ENCODE results near the gene FGF19. TPM values are rescaled to one million over a fixed set of nuclear protein-coding genes. Genes with fewer than 3 reads are reported as not detected.

Gene FGF19
- total RNA-seq, 1 experiment from 2014 or later = not detected

DNA sequence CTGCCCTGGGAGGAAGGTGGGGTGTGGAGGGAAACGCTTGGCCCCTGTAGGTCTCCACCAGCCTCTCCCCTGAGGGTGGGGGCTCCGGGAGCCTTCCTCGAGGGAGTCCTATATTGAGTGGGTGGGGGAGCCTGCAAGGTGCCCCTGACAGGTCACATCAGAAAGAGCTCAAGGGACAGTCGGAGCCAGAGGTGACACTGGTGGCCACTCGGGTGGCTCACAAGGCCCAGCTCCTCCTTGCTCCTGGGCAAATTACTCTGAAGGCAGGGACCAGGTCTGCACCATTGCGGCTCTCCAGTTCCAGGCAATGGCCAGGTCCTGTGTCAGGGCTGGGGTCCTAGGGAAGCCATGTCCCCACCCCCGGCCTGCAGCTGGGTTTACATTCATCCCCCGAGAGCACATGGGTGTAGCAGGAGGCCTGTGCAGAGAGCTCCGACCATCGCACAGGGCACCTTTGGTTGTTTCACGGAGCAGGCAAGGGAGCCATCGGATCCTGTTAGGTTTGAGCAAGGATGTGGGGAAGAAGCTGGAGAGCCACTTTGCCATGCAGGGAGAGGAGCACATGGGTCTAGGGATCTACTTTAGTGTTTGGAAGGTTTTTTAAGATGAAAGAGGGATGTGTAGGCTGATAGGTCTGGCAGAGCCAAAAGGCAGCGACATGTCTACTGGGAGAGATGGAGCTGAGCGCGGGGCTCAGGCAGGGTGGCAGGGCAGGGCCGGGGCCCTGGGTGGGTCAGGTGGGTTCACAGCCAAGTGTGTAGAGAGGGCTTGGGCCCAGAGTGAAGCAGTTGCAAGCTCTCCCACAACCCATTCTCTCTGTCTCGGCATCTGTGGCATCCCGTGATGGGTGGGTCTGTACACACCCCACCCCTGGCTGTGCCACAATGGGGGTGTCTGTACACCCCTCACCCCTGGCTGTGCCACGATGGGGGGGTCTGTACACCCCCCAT lies 48.1 kb downstream of the FGF19 start:
- Histone ChIP-seq H3K9me3 (no peaks in the 10 kb centered on the region), H3K27me3 (no peaks in the 10 kb centered on the region), H3K4me3 (no peak overlapping the region), H3K36me3 (peaks cover 38% of the 10 kb centered on the region)
- DNase-seq = no peak

DNA sequence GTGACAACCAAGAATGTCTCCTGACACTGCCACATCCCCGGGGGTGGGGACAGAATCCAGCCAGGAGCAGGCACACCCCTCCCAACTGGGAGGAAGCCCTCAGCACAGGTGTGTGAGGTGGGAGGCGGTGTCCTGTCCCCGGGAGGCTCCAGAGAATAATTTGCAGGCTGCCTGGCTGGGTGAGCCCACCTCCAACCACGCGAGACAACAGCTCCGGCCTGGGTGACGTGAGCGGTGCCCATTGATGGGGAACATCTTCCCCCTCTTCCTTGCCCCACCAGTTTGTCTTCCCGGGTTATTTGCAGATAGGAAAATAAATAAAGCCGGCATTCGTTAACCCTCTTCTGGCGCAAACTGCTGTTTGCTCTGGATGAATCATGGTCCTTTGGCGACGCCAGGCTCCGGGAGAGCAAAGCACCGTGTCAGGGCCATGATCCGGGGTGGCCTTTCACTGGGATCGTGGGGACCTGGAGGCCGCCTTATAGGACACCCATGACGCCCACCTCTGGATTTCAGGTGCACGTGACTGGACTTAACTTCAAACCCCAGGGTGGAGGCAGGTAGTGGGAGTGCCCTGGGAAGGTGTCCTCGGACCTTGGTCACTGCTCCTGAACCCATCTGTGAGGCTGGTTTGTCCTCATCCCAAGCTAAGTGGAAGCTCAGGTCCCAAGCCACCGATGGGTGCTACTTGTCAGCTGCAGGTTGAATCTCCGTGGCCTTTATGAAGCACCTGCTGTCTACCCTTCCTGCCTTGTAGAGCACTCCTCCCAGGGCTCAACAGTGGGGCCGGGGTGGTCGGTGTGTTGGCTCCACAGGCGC lies 49.0 kb downstream of the FGF19 start:
- Histone ChIP-seq H3K27me3 (no peaks in the 10 kb centered on the region), H3K9me3 (no peaks in the 10 kb centered on the region), H3K4me3 (no peak overlapping the region), H3K36me3 (peaks cover 45% of the 10 kb centered on the region)
- DNase-seq = peak; percentile 52

DNA sequence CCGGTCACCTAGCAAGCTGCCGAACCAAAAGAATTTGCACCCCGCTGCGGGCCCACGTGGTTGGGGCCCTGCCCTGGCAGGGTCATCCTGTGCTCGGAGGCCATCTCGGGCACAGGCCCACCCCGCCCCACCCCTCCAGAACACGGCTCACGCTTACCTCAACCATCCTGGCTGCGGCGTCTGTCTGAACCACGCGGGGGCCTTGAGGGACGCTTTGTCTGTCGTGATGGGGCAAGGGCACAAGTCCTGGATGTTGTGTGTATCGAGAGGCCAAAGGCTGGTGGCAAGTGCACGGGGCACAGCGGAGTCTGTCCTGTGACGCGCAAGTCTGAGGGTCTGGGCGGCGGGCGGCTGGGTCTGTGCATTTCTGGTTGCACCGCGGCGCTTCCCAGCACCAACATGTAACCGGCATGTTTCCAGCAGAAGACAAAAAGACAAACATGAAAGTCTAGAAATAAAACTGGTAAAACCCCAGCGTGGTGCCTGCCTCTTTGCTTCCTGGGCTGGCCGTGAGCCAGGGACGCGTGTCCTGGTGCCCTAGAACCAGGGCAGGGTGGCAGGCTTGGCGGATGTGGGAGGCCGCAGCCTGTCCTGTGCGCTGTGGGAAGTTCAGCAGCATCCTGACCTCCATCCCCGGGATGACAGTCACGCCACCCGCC lies 49.7 kb downstream of the FGF19 start:
- DNase-seq = no peak
- Histone ChIP-seq H3K36me3 (peaks cover 53% of the 10 kb centered on the region), H3K4me3 (no peak overlapping the region), H3K9me3 (no peaks in the 10 kb centered on the region), H3K27me3 (no peaks in the 10 kb centered on the region)

GRCh38 chr11:69653406-69653960 lies 50.3 kb downstream of the FGF19 start:
- H3K9me3 ChIP-seq = no peaks in the 10 kb centered on the region
- no peak overlapping the region for H3K4me3 ChIP-seq
- H3K27me3 ChIP-seq = no peaks in the 10 kb centered on the region
- no peak for DNase-seq
- H3K36me3 ChIP-seq = peaks cover 59% of the 10 kb centered on the region

GRCh38 chr11:69652999-69653398 lies 50.8 kb downstream of the FGF19 start:
- no peak for DNase-seq
- Histone ChIP-seq H3K4me3 (no peak overlapping the region), H3K27me3 (no peaks in the 10 kb centered on the region), H3K9me3 (no peaks in the 10 kb centered on the region), H3K36me3 (peaks cover 64% of the 10 kb centered on the region)

- H3K4me3 ChIP-seq = no peak overlapping the region
- no peaks in the 10 kb centered on the region for H3K9me3 ChIP-seq
- H3K27me3 ChIP-seq = no peaks in the 10 kb centered on the region
- no peak for DNase-seq
- peaks cover 74% of the 10 kb centered on the region for H3K36me3 ChIP-seq
Observed at GRCh38 chr11:69651834-69652620, 51.8 kb downstream of the FGF19 start.

- DNase-seq = no peak
- Histone ChIP-seq H3K4me3 (no peak overlapping the region), H3K9me3 (no peaks in the 10 kb centered on the region), H3K27me3 (no peaks in the 10 kb centered on the region), H3K36me3 (peaks cover 85% of the 10 kb centered on the region)
Observed at GRCh38 chr11:69650832-69651344, 52.9 kb downstream of the FGF19 start.

DNA sequence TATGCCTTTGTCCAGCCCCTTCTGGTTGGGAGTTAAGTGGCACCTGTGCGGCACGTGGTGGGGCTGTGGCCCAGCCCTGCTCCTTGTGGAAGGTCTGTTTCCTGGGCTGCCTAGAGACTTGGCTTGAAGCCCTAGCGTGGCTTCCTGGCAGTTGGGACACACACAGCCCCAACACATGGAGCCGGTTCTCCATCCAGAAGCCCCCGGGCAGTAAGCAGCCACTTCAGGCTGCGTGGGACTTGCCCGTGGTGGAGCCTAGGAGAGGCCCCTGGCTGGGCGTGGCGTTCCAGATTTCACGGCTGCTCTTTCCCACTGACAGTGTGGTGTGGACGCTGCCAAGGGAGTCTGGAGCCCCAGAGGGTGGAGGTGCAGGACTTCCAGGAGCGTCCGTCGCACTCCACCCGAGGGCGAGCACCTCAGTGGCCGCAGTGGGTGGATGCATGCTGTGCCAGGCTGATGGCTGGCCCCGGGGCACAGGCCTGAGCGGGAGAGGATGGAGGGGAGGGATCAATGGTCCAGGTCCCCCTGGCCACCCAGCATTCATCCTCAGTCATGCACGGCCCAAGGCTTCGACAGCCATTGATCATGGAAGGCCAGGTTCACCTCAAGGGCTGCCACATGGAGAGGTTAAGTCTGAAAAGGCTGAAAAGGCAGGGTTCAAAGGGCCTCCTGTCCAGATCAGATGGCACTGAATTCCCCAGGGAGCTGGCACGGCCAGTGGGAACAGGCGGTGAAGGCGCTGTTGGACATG lies 53.6 kb downstream of the FGF19 start:
- Histone ChIP-seq H3K27me3 (no peaks in the 10 kb centered on the region), H3K4me3 (no peak overlapping the region), H3K9me3 (no peaks in the 10 kb centered on the region), H3K36me3 (peaks cover 91% of the 10 kb centered on the region)
- DNase-seq = no peak

GRCh38 chr11:69649576-69649900 lies 54.3 kb downstream of the FGF19 start:
- no peak overlapping the region for H3K4me3 ChIP-seq
- peaks cover 96% of the 10 kb centered on the region for H3K36me3 ChIP-seq
- H3K27me3 ChIP-seq = no peaks in the 10 kb centered on the region
- H3K9me3 ChIP-seq = no peaks in the 10 kb centered on the region
- no peak for DNase-seq

GRCh38 chr11:69648679-69649575 lies 54.9 kb downstream of the FGF19 start:
- Histone ChIP-seq H3K27me3 (no peaks in the 10 kb centered on the region), H3K4me3 (no peak overlapping the region), H3K9me3 (no peaks in the 10 kb centered on the region), H3K36me3 (peaks cover 96% of the 10 kb centered on the region)
- DNase-seq = no peak

Other genes with a start within 250 kb of the FGF19 start
- not detected in 2 replicates for gene LINC01488, start 222.4 kb downstream of the FGF19 start, total RNA-seq (2014; rRNA removed; shearing (Covaris generic); ENCODE audit: low replicate concordance)
- 43.8 and 60.7 TPM in 2 replicates for gene CCND1, start 62.9 kb downstream of the FGF19 start, total RNA-seq (2014; rRNA removed; shearing (Covaris generic); ENCODE audit: low replicate concordance)
- 24.6 and 67.6 TPM in 2 replicates for gene LTO1, start 28.7 kb downstream of the FGF19 start, total RNA-seq (2014; rRNA removed; shearing (Covaris generic); ENCODE audit: low replicate concordance)
- gene FGF4, start 71.3 kb upstream of the FGF19 start, total RNA-seq (2014; rRNA removed; shearing (Covaris generic); ENCODE audit: low replicate concordance) = not detected in 2 replicates
- not detected in 2 replicates for gene FGF3, start 115.4 kb upstream of the FGF19 start, total RNA-seq (2014; rRNA removed; shearing (Covaris generic); ENCODE audit: low replicate concordance)